Activated effector memory CD4-positive, alpha-beta T cell treated with anti-CD3 and anti-CD28 coated beads, Interleukin-2, amount 50 U/mL, for 16 hours (primary cell): Measurements from ENCODE around the gene NUP93.

ENCODE experiments used
- DNase-seq: peaks from one replicate; pipeline ENCODE4 v3.0.0-alpha.2; 2020

NUP93 gene

GRCh38 chr16:56729735-56730662 lies at the start of gene NUP93:
Gene NUP93 (plus strand): TSS chr16:56730129. CDS start chr16:56748248, 18,119 bp downstream.
- DNase-seq: peak; percentile 96

GRCh38 chr16:56681939-56682702 lies 47.8 kb upstream of the NUP93 start, which contains the start of gene MT1X:
Gene MT1X (plus strand): TSS chr16:56682470. CDS start chr16:56682541, 71 bp downstream.
- peak; percentile 96 for DNase-seq

- DNase-seq: no peak
Measured at GRCh38 chr16:56682703-56683397, 47.1 kb upstream of the NUP93 start.

- no peak for DNase-seq
Measured at GRCh38 chr16:56683424-56684172, 46.3 kb upstream of the NUP93 start.

GRCh38 chr16:56684256-56684925 lies 45.5 kb upstream of the NUP93 start:
- DNase-seq: no peak

GRCh38 chr16:56684926-56685590 lies 44.9 kb upstream of the NUP93 start:
- DNase-seq: no peak

GRCh38 chr16:56686758-56687157 lies 43.2 kb upstream of the NUP93 start:
- DNase-seq: no peak

- DNase-seq: no peak
Measured at GRCh38 chr16:56688762-56689161, 41.2 kb upstream of the NUP93 start.

GRCh38 chr16:56689171-56689570 lies 40.8 kb upstream of the NUP93 start:
- DNase-seq: no peak

GRCh38 chr16:56690420-56691122 lies 39.4 kb upstream of the NUP93 start:
- no peak for DNase-seq

- no peak for DNase-seq
Measured at GRCh38 chr16:56691885-56692284, 38.0 kb upstream of the NUP93 start.

- no peak for DNase-seq
Measured at GRCh38 chr16:56695246-56695645, 34.7 kb upstream of the NUP93 start.

GRCh38 chr16:56697456-56698155 lies 32.3 kb upstream of the NUP93 start:
- no peak for DNase-seq

GRCh38 chr16:56700195-56700594 lies 29.7 kb upstream of the NUP93 start:
- DNase-seq: no peak

GRCh38 chr16:56700631-56701030 lies 29.3 kb upstream of the NUP93 start:
- no peak for DNase-seq

- no peak for DNase-seq
Measured at GRCh38 chr16:56701534-56701933, 28.4 kb upstream of the NUP93 start.

- no peak for DNase-seq
Measured at GRCh38 chr16:56702836-56703235, 27.1 kb upstream of the NUP93 start.

- no peak for DNase-seq
Measured at GRCh38 chr16:56708525-56709442, 21.1 kb upstream of the NUP93 start.
